Measurements from ENCODE around the gene ANKHD1.

- TF ChIP-seq POLR2A (IDR thresholded peaks at IDR 0.05), result no peak
- no peak for TF ChIP-seq CTCF (IDR thresholded peaks at IDR 0.05 in 4 of 5, conservative IDR thresholded peaks at IDR 0.05 in 1 of 5)
Measured at GRCh38 chr5:140502834-140503233, 101.2 kb downstream of the ANKHD1 start.

Measured in gastrocnemius medialis (tissue), 4 donors.